Parathyroid adenoma (tissue), 2 donors: ENCODE measurements around the gene DNAI1.

Source experiments
- H2AFZ ChIP-seq: fragments of 300-600 bp; sonication (generic); one replicate; pipeline ENCODE4 v1.7.0; 2017; ENCODE audit warnings: antibody characterized with exemption, mild to moderate bottlenecking
- H3K27ac ChIP-seq: fragments of 300-600 bp; sonication (generic); one replicate; pipeline ENCODE4 v1.7.0; 2017
- H3K27me3 ChIP-seq: fragments of 300-600 bp; sonication (generic); one replicate; pipeline ENCODE4 v1.7.0; 2017; ENCODE audit warnings: low read length; ENCODE audit not compliant: control insufficient read depth, insufficient read depth
- H3K36me3 ChIP-seq: fragments of 300-600 bp; sonication (generic); one replicate; pipeline ENCODE4 v1.7.0; 2017; ENCODE audit warnings: low read length; ENCODE audit not compliant: control insufficient read depth, insufficient read depth
- H3K4me1 ChIP-seq: fragments of 300-600 bp; sonication (generic); one replicate; pipeline ENCODE4 v1.7.0; 2017; ENCODE audit warnings: control low read depth
- H3K4me2 ChIP-seq: fragments of 300-600 bp; sonication (generic); one replicate; pipeline ENCODE4 v1.7.0; 2017; ENCODE audit warnings: low read length
- H3K4me3 ChIP-seq: fragments of 300-600 bp; sonication (generic); one replicate; pipeline ENCODE4 v1.7.0; 2017; ENCODE audit warnings: low read depth, low read length
- H3K79me2 ChIP-seq: fragments of 300-600 bp; sonication (generic); one replicate; pipeline ENCODE4 v1.7.0; 2017; ENCODE audit warnings: control low read depth
- H3K9ac ChIP-seq: fragments of 300-600 bp; sonication (generic); one replicate; pipeline ENCODE4 v1.7.0; 2017; ENCODE audit warnings: mild to moderate bottlenecking
- H3K9me3 ChIP-seq: fragments of 300-600 bp; sonication (generic); one replicate; pipeline ENCODE4 v1.7.0; 2017; ENCODE audit warnings: low read length; ENCODE audit not compliant: control insufficient read depth
- TF ChIP-seq, protein P1 (sequence below): fragments of 300-600 bp; sonication (generic); IDR thresholded peaks from one replicate; pipeline ENCODE4 v1.7.0; 2017; ENCODE audit warnings: antibody characterized with exemption, mild to moderate bottlenecking
- donor health status: primary hyperparathyroidism.

Gene DNAI1

DNA sequence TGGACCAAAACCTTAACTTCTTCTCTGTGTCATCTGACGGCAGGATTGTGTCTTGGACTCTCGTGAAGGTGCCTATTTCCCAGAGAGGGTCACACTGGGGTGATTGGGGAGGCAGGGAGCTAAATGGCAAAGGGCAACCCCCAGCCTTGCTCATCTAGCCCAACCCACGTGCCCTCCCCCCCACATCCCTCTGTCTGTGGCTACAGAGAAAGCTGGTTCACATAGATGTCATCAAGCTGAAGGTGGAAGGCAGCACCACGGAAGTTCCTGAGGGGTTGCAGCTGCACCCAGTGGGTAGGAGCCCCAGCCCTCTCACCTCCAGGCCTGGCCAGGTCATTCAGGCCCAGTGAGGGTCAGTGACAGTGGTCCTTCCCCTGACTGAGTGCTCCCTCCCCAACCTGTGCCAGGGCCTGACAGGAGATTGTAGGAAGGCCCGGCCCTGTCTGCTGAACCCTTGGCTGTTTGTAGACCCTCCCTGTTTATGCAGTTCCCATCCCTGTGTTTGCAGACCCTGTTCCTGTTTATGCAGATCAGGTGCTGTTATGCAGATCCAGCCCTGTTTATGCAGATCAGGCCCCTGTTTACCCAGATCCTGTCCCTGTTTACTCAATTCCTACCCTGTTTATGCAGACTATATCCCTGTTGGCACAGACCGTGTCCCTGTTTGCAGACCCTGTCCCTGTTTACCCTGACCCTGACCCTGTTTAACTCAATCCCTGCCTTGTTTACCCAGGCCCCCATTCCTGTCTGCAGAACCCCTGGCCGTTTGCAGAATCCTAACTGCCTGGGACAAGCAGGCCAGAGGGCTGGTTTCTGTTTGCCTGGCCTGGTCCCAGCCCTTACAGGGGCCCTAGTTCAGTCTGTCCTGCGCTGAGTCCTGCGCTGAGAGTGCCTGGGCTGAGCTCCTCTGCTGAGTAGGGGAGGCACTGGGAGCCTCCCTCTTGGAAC is 53.8 kb downstream of the DNAI1 start:
- Histone ChIP-seq H3K27me3 (no peaks in the 10 kb centered on the region), H3K4me3 (no peak overlapping the region), H3K9ac (no peak overlapping the region), H3K36me3 (no peaks in the 10 kb centered on the region), H2AFZ (no peak overlapping the region), H3K4me2 (no peak overlapping the region), H3K4me1 (no peaks in the 10 kb centered on the region), H3K79me2 (no peaks in the 10 kb centered on the region), H3K27ac (no peak overlapping the region), H3K9me3 (no peaks in the 10 kb centered on the region)
- TF ChIP-seq, protein P1, sequence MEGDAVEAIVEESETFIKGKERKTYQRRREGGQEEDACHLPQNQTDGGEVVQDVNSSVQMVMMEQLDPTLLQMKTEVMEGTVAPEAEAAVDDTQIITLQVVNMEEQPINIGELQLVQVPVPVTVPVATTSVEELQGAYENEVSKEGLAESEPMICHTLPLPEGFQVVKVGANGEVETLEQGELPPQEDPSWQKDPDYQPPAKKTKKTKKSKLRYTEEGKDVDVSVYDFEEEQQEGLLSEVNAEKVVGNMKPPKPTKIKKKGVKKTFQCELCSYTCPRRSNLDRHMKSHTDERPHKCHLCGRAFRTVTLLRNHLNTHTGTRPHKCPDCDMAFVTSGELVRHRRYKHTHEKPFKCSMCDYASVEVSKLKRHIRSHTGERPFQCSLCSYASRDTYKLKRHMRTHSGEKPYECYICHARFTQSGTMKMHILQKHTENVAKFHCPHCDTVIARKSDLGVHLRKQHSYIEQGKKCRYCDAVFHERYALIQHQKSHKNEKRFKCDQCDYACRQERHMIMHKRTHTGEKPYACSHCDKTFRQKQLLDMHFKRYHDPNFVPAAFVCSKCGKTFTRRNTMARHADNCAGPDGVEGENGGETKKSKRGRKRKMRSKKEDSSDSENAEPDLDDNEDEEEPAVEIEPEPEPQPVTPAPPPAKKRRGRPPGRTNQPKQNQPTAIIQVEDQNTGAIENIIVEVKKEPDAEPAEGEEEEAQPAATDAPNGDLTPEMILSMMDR = no peak

DNA sequence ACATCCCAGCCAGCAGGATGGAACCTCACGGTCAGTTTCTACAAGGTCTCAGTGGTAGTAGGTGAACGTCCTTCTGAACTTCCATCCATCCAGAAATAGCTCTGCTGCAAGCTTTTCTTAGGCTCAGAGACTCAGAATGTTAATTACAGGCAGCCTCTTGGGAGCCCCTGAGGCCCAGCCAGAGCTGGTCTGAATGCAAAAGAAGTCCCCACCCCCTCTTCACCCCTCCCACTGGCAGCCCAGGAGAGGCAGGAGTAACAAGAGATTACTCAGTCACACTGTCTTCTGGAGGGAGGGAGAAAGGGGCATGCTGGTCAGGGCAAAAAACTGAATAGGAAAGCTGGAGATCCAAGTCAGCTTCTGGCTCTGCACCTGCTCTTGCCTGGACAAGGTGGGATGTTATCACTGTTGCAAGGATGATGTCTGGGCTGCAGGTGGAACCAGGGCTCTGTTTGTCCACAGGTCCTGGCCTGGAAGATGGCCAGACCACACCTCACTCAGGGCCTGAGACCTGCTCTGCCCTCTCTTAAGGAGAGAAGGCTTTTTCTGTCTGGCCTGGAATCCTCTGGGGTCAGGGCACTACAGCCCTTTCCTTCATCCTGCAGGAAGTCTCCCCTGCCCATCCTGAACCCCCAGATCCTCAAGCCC is 55.1 kb downstream of the DNAI1 start:
- no peak overlapping the region for H3K4me3 ChIP-seq
- no peaks in the 10 kb centered on the region for H3K27me3 ChIP-seq
- H3K9ac ChIP-seq = no peak overlapping the region
- no peak overlapping the region for H3K27ac ChIP-seq
- H3K79me2 ChIP-seq = no peaks in the 10 kb centered on the region
- no peaks in the 10 kb centered on the region for H3K4me1 ChIP-seq
- TF ChIP-seq, protein P1 = no peak
- no peak overlapping the region for H2AFZ ChIP-seq
- no peak overlapping the region for H3K4me2 ChIP-seq
- H3K36me3 ChIP-seq = no peaks in the 10 kb centered on the region
- H3K9me3 ChIP-seq = no peaks in the 10 kb centered on the region

DNA sequence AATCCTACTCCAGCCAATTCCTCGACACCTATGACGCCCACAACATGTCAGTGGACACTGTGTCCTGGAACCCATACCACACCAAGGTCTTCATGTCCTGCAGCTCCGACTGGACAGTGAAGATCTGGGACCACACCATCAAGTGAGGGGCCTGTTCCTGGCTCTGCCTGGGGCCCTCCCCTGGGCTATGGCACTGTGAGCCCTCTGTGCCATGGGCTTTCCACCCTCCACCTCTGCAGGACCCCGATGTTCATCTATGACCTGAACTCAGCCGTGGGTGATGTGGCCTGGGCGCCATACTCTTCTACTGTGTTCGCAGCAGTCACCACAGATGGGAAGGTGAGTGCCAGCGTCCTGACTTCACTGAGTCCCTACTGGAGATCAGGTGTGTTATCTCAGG is 55.8 kb downstream of the DNAI1 start:
- no peak overlapping the region for H3K9ac ChIP-seq
- H3K27me3 ChIP-seq = no peaks in the 10 kb centered on the region
- no peak overlapping the region for H3K27ac ChIP-seq
- no peaks in the 10 kb centered on the region for H3K79me2 ChIP-seq
- TF ChIP-seq, protein P1 = no peak
- H3K4me2 ChIP-seq = no peak overlapping the region
- H3K36me3 ChIP-seq = no peaks in the 10 kb centered on the region
- no peaks in the 10 kb centered on the region for H3K4me1 ChIP-seq
- no peak overlapping the region for H3K4me3 ChIP-seq
- no peaks in the 10 kb centered on the region for H3K9me3 ChIP-seq
- H2AFZ ChIP-seq = no peak overlapping the region

DNA sequence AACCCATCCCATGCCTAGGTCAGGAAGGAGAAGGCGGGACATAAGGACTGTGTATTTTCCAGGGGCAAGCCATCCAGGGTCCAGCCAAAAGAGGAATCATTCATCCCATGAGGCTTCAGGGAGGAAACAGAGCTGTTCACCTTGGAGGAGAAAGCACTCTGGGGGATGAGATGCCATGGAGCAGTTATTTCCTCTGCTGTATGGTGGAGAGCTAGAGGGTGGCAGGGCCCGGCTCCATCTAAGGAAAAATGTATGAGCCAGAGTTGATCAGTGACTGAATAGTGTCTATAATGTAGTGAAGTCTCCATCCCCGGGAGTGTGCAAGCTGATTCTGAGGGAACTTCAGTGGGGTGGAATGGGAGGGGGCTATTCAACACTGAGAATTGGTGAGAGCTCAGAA is 56.2 kb downstream of the DNAI1 start:
- no peak overlapping the region for H3K9ac ChIP-seq
- no peak overlapping the region for H3K4me3 ChIP-seq
- H2AFZ ChIP-seq = no peak overlapping the region
- TF ChIP-seq, protein P1 = no peak
- no peaks in the 10 kb centered on the region for H3K4me1 ChIP-seq
- H3K4me2 ChIP-seq = no peak overlapping the region
- H3K27me3 ChIP-seq = no peaks in the 10 kb centered on the region
- H3K79me2 ChIP-seq = no peaks in the 10 kb centered on the region
- no peaks in the 10 kb centered on the region for H3K36me3 ChIP-seq
- no peaks in the 10 kb centered on the region for H3K9me3 ChIP-seq
- H3K27ac ChIP-seq = no peak overlapping the region
